AG08396 (cell line): ENCODE data around the gene NME5.
"Not testable (repeated sequence)": the region's sequence is repeated elsewhere in the genome, so short reads cannot be mapped to it uniquely, and the experiment has no call there.

Source experiments
- DNase-seq: peaks from one replicate; pipeline ENCODE4 v3.0.0; 2012; ENCODE audit warnings: low spot score, mixed read lengths

NME5 gene, protein sequence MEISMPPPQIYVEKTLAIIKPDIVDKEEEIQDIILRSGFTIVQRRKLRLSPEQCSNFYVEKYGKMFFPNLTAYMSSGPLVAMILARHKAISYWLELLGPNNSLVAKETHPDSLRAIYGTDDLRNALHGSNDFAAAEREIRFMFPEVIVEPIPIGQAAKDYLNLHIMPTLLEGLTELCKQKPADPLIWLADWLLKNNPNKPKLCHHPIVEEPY

DNA sequence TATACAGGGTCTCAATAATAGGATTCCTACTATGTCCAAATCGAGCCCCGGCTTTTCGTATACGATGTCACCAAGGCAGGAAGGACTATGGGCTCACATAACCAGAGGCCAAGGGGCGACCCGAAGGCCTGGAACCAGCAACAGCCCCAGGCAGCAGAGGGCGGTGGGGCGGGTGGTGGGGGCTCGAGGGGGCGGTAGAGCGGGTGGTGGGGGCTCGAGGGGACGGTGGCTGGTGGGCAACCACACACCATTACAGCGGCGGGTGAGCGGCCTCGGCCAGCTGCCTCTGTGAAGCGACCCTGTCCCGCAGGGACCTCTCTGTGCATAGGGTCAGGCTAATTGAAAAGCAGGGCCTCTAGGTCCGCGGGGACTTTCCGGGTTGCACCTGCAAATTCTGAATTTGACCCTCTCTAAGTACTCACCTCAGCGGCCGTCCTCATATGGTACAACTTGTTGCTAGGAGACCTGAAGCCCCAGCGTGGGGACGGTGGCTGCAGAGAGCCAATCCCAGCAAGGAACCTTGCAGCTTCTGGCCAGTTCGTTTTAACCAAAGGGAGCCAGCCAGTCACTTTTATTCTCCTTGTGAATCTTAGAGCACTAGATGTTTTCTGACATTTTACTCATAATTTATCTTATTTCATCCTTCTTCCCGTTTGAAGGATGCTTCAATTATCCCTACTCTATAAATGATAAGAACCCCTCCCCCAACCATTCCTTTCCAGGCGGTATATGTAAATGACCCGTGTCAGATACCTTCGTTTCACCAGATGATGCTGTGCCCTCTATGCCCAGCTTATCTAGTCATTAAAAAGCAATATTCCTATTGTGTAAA lies at the start of gene NME5:
Gene NME5, minus strand, starts transcription at position 480 of the 832 bp plus-strand sequence. CDS start 648 bp downstream, outside the sequence.
- DNase-seq, result peak; percentile 74

DNA sequence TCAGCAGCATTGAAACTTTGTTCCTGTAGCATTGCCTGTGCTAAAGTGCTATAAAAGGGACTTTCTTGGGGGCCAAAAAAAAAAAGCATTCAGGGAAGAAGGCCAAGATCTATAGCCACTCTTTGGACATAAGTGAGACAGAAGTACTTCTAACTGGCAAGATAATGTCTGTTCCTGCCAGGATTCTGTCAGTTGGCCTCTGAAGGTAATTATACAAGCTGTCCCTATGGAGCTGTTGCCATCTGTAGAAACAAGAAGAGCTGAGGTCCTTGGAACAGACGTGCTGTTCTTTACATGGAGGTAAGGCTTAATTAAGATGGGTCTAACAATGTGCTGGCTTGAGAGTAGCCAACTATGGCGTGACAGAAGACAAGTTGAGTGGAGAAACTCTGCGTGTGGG lies 49.4 kb upstream of the NME5 start:
- DNase-seq, result no peak

DNA sequence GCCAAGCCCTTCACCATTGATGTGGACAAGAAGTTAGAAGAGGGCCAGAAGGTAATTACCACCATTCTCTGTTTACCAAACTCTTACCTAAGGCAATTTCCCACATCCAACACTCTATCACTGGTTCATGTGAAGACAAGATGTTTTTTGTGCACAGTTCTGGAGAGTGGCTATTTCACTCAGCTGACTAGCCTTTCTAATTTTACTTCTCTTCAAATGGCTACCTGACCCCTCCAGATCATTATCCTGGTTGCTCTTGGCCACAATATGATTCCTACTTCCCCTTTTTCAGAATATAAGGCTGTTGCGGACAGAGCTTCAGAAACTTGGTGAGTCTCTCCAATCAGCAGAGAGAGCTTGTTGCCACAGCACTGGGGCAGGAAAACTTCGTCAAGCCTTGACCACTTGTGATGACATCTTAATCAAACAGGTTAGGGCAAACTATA lies 46.8 kb upstream of the NME5 start:
- DNase-seq, result no peak

DNA sequence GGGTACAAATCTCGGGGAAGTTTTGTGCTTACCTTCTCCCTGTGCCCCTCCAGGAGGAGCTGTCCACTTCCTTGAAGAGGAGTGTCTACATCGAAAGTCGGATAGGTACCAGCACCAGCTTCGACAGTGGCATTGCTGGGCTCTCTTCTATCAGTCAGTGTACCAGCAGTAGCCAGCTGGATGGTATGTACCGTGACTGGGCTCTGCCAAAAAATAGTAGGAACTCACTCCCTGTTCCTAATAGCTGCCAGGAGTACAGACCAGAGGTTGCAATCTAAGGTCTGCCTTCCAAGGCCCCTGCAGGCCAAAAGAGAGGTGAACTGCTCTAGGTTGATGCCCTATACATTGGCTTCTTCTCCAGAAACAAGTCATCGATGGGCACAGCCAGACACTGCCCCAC lies 43.6 kb upstream of the NME5 start:
- DNase-seq, result no peak

DNA sequence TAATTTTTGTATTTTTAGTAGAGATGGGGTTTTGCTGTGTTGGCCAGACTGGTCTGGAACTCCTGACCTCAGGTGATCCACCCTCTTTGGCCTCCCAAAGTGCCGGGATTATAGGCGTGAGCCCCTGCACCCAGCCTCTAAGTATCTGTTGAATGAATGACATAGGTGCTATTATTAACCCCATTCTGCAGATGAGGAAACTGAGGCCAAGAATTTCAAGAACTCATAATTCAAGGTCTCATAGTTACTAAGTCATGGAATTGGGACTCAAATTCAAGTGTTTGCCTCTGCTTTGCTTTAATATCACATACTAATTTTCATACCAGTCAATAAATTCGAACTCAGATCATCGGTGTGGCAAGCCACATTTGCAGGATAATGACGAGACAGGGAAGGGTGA lies 41.6 kb upstream of the NME5 start:
- DNase-seq, result no peak

DNA sequence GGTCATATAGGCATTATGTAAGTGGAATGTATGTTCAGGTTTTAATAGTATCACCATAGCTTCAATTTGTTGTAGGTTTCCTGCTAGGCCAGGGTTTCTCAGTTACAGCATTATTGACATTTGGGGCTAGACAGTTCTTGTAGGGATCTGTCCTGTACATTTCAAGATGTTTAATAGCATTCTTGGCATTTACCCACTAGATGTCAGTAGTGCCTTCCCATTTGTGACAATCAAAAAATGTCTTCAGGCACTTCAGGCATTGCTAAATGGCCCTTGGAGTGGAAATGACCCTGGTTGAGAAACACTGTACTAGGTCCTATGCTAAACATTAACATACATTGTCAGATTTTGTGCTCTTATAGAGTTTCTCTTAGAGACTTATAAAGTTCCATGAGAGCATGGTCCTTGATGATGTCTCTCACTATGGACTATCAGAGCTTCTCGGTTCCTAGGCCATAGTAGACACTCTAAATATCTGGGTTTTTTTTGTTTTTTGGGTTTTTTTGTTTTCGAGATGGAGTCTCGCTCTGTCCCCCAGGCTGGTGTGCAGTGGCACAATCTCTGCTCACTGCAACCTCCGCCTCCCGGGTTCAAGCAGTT lies 41.1 kb upstream of the NME5 start:
- DNase-seq, result peak; percentile 35

DNA sequence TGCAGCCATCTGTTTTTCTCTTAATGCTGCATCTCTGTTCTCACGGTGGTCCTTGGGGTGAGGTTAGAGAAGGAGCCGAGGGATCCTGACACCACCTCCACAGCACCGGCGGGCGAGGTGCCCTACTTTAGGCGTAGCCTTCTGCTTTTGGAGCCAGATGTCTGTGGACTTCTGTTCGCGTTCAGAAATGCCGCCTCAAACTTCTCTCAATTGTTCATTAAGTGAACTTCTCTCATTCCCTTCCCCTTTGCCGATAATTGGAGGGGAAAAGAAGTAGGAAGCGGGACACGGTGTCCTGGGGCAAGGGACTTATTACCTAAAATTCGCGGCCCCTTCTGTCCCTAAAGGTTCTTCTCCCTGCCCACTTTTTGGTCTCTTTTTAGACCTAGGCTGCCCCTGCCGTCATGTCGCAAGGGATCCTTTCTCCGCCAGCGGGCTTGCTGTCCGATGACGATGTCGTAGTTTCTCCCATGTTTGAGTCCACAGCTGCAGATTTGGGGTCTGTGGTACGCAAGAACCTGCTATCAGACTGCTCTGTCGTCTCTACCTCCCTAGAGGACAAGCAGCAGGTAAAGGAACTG lies 40.1 kb upstream of the NME5 start:
- no peak for DNase-seq

DNA sequence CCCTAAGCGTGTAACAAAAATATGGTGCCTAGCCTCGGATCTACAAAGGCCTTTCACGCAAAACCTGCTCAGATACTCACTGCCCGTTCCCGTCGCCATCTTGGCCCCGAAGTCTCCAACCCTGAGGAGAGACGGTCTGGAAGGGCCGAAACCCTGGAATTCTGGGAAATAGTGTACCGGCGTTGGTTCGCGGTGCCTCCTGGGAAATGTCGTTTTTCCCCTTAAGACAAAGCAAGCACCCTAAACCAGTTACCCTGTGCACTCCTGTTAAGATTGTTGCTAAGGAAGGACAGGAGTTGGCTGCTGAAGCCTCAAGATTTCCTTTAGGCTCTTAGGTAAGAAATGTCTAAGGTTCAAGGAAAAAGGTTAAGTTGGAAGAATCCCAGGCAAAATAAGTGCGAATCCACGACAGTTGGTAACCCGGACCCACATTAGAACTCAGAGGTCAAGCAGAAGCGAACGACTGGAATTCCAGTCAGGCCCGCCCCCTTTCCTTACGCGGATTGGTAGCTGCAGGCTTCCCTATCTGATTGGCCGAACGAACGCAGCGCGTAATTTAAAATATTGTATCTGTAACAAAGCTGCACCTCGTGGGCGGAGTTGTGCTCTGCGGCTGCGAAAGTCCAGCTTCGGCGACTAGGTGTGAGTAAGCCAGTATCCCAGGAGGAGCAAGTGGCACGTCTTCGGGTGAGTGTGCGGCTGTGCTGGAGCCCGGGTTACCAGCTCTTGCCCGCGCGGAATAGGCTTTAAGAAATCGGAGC lies 39.5 kb upstream of the NME5 start, which contains the start of the genes BRD8 and KIF20A:
Gene BRD8, minus strand, starts transcription at position 115 of the 761 bp plus-strand sequence. Its CDS starts 16 bp downstream, at position 99.
Gene KIF20A, plus strand, starts transcription at position 597 of the 761 bp plus-strand sequence. CDS start 569 bp downstream, outside the sequence.
- peak; percentile 95 for DNase-seq

DNA sequence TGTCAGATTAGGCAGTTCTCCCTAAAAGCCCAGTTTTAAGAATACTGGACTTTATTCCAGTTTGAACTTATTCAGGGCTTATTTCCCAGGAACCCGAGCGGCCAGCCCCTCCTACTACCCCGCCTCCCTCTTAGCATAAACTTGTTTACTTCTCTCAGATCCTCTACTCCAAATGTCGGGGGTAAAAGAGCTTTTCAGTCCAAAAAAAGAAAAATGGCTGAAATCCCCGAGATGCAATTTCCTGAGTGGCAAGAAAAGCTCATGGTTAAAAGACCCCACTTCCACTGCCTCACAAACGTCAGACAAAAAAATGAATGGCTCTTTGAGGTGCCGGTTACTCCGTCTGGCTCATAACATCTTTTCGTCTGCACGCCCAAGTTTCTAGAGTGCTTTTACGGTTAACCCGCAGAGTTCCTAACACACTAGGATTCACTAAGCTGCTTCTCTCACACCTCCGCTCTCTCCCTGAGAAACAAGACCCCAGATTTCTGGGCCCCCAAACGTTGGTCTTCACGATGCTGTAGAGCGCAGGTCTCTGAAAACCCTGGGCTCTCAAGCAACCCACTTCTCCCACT lies 38.8 kb upstream of the NME5 start:
- DNase-seq, result peak; percentile 37

DNA sequence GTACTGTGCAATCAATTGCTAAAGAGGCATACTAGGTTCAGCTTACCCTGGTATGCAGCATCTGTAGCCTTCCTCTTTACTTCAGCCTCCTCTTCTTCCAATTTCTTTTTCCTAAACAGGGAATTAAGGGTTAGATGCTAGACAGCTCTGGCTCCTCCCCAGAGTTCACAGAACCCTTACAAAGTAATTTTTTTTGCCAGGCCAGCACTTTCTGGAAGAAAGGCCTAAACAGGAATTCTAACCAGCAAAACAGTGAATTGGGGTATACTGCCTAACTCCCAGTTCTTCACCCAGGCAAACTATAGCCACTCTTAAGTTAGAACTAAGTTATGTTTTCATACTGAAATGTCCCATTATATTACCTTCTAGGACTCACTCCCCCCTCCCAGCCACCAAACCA lies 31.1 kb upstream of the NME5 start:
- DNase-seq, result no peak

DNA sequence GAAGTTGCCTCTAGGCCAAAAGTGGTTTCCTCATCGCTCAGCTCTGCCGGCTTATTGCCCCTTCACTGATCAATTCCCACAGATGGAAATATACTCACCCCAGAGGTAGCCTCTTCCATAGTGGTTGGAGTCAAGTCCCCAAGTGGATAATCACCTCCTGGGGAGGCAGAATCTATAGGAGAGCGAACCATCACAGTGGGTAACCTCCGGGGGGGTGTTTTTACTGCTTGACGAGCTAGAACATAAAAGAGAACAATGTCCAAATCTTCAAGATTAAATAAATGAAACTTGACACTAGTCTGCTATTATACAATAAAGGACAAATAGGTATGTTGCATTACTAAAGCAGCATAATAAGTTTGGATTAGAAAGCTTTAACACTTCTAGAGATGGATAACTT lies 29.9 kb upstream of the NME5 start:
- no peak for DNase-seq

DNA sequence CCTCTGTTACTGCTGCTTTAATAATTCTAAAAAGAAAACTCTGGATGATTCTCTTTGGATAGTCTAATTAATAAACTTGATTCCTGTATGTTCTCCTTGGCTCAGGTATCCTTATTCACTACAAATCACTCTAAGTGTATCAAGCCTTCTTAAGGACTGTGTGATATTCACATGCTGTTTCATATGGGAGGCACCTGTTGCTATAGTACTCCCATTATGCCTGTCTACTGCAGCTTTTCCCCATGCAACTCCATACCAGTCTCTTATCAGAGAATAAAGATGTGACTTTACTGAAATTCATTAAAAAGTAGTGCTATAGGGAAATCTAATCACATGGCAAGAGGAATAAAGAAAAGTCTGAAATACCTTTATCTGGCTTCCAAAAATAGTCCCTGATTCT lies 24.5 kb upstream of the NME5 start:
- no peak for DNase-seq

DNA sequence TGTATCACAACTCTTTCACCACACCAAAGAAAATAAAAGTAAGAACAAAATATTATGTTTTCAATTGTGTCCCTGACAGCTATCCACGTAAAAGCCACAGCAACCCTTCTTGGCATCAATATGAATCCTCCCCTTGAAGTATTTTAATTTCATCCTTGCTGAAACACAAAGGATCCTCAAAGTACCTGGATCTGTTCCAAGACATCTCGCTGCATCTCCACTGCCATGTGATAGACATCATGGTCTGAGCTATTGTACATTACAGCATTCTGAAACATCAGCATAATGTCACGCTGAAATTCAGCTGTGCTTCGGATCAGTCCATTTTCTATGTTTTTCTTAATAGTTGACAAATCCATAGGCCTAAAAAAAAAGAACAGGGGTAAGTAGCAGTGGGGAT lies 21.5 kb upstream of the NME5 start:
- DNase-seq, result no peak

DNA sequence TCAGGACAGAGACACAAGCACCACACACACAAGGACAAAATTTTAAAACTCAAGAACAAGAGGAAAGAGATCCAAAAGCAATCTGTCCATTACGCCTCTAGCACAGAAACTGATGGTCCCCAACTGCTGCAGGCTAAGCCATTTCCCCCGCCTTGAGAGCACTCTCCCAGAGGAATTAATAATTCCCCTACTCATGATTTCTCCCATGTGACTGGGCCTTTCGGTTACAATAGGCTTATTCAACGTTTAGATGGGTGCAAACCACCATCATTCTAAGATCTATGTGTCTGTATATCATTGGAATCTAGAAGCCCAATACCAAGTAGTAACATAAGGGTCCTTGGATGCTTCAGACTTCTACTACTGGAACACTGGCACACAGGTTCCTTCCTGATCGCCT lies 20.4 kb upstream of the NME5 start:
- no peak for DNase-seq

DNA sequence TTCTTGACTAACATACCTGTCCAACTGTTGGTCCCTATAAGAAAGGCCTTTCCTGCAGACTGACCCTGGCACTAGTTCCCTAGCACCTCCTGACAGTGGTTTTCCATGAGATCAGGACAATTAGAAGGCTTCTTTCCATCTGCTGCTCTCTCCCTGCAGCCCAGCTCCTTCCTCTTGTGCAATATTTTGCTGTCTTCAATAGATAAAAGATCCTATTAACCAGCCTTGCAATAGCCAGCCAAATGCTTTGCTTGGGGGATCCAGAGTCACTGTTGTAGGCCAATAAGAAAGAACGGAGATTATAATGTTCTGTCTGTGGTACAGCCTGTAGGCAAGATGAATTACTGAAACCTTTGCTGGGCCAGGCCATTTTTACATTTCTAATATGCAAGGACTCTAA lies 18.4 kb upstream of the NME5 start:
- no peak for DNase-seq

DNA sequence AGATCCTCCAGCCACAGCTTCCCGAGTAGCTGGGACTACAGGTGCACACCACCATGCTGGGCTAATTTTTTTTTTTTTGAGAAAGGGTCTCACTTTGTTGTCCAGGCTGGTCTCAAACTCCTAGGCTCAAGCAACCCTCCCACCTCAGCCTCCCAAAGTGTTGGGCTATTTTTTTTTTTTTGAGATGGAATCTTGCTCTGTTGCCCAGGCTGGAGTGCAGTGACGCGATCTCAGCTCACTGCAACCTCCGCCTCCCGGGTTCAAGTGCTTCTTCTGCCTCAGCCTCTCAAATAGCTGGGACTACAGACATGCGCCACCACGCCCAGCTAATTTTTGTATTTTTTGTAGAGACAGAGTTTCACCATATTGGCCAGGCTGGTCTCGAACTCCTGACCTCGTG lies 16.7 kb upstream of the NME5 start:
- DNase-seq, result not testable (repeated sequence)

DNA sequence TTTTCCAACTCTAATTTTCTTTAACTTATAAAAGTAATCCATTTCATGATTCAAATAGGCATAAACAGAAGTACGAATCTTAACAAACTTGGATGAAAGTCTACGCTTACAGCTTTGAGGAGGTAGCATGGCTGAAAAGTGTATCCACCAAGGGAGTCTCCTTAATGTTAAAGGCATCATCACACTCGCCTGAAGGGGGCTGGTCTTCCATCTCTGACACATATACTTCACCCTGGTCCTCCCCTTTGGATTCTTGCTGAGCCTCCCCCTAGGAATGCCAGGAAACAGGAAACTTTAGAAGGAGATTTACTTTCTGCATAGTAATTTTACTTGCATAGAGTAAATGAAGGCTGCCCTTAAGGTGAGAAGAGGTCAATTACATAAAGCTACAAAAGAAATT lies 10.3 kb upstream of the NME5 start:
- no peak for DNase-seq

DNA sequence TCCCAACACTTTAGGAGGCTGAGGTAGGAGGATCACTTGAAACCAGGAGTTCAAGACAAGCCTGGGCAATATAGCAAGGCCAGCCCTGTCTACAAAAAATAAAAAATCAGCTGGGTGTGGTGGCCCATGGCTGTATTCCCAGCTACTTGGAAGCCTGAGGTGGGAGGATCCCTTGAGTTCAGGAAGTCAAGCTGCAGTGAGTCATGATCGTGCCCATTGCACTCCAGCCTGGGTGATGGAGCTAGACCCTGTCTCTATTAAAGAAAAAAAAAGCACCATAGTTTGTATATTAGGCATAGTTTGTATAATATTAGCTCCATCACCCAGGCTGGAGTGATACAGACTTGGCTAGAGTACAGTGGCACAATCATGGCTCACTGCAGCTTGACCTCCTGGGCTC lies 9.6 kb upstream of the NME5 start:
- DNase-seq, result no peak

DNA sequence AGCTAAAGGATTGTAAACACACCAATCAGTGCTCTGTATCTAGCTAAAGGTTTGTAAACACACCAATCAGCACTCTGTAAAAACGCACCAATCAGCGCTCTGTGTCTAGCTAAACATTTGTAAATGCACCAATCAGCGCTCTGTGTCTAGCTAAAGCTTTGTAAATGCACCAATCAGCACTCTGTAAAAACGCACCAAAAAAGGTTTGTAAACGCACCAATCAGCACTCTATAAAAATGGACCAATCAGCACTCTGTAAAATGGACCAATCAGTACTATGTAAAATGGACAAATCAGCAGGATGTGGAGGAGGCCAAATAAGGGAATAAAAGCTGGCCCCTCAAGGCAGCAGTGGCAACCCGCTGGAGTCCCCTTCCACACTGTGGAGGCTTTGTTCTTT lies 4.3 kb upstream of the NME5 start:
- DNase-seq, result not testable (repeated sequence)

DNA sequence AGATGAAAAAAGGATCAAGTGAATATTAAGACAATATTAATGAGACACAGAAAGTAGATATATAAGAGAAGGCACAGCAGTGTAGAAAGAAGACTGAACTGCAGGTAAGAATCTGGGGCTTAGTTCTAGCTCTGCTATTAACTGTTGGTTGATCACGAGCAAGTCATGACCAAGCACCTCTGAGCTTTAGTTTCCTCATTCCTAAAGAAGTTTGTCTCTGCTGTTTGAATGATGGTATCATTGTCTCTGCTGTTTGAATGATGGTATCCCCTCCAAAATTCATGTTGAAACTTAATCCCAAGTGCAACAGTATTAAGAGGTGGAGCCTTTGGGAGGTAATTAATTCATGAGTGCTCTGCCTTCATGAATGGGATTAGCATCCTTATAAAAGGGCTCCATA lies 2.5 kb upstream of the NME5 start:
- no peak for DNase-seq

DNA sequence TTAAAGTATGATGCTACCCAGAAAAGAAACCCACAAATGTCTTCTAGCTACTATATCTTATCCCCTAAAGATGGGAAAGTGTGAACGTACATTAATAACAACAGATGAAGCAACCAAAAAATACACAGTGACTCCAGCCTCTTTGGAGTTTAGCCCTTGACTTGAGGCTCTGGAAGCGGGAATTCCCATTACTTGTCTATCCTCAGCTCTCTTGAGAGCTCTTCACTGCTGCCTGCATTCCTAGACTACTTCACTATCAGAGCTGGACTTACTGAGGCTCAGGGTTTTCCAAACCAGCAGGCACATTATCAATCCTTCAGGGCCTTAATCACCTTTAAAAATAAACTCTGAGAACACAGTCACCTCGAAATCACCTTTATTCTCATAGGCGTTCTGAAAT lies 1.0 kb upstream of the NME5 start:
- DNase-seq, result no peak

DNA sequence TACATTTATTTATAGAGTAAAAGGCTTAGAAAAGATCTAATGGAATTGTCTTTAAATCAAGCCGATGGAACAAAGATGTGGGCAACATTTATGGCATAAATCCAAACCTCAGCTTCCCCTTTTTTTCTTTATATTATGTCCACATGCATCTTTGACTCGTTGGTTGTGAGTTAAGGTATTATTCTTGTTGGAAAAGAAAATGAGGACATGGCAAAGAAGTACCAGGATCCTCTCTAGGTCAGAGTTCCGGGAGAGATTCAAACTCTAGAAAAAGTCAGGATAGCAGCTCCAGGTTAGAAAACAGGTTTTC lies 508 bp upstream of the NME5 start:
- no peak for DNase-seq
